Pulmonary artery endothelial cell (primary cell): ENCODE measurements around the gene TNFSF13B. TPM values are rescaled to one million over a fixed set of nuclear protein-coding genes. Genes with fewer than 3 reads are reported as not detected.
"Not testable (repeated sequence)": the region's sequence is repeated elsewhere in the genome, so short reads cannot be mapped to it uniquely, and the experiment has no call there.

Source experiments
- DNase-seq: peaks from one replicate; pipeline ENCODE4 v3.0.0-alpha.2; 2011; ENCODE audit warnings: low read depth, low spot score
- total RNA-seq: library from RNA; depleted of rRNA; stranded (reverse); fragments of >200 nt; gene quantifications from 2 replicates; pipeline ENCODE4 v1.2.3, GENCODE V29; 2014

Gene TNFSF13B
- 0.25 and 0.66 TPM in 2 replicates for total RNA-seq

- no peak for DNase-seq
Measured at GRCh38 chr13:108269601-108270328, at the start of gene TNFSF13B. Gene TNFSF13B, plus strand, starts transcription at chr13:108269718. Its CDS starts 178 bp downstream, at chr13:108269896.

GRCh38 chr13:108220041-108220440 is 49.5 kb upstream of the TNFSF13B start:
- no peak for DNase-seq

GRCh38 chr13:108223687-108224503 is 45.6 kb upstream of the TNFSF13B start:
- DNase-seq = no peak

GRCh38 chr13:108225440-108225839 is 44.1 kb upstream of the TNFSF13B start:
- no peak for DNase-seq

- DNase-seq = no peak
Measured at GRCh38 chr13:108226184-108226583, 43.3 kb upstream of the TNFSF13B start.

- DNase-seq = no peak
Measured at GRCh38 chr13:108227651-108228272, 41.8 kb upstream of the TNFSF13B start.

- no peak for DNase-seq
Measured at GRCh38 chr13:108230377-108230776, 39.1 kb upstream of the TNFSF13B start.

GRCh38 chr13:108249150-108249549 is 20.4 kb upstream of the TNFSF13B start:
- no peak for DNase-seq

GRCh38 chr13:108257248-108257647 is 12.3 kb upstream of the TNFSF13B start:
- DNase-seq = no peak

GRCh38 chr13:108263621-108264355 is 5.7 kb upstream of the TNFSF13B start:
- no peak for DNase-seq

GRCh38 chr13:108266321-108266990 is 3.1 kb upstream of the TNFSF13B start:
- no peak for DNase-seq

- no peak for DNase-seq
Measured at GRCh38 chr13:108267347-108267746, 2.2 kb upstream of the TNFSF13B start.

GRCh38 chr13:108267855-108268254 is 1.7 kb upstream of the TNFSF13B start:
- DNase-seq = not testable (repeated sequence)

GRCh38 chr13:108268466-108269112 is 929 bp upstream of the TNFSF13B start:
- DNase-seq = no peak

- DNase-seq = no peak
Measured at GRCh38 chr13:108270442-108270841, 924 bp downstream of the TNFSF13B start.

- DNase-seq = no peak
Measured at GRCh38 chr13:108272333-108272732, 2.8 kb downstream of the TNFSF13B start.

- DNase-seq = no peak
Measured at GRCh38 chr13:108273429-108274118, 4.1 kb downstream of the TNFSF13B start.

GRCh38 chr13:108274718-108275117 is 5.2 kb downstream of the TNFSF13B start:
- no peak for DNase-seq

GRCh38 chr13:108276060-108276459 is 6.5 kb downstream of the TNFSF13B start:
- DNase-seq = no peak

- no peak for DNase-seq
Measured at GRCh38 chr13:108278466-108278865, 8.9 kb downstream of the TNFSF13B start.
